ENCODE data around the gene NDUFC2.

DNA sequence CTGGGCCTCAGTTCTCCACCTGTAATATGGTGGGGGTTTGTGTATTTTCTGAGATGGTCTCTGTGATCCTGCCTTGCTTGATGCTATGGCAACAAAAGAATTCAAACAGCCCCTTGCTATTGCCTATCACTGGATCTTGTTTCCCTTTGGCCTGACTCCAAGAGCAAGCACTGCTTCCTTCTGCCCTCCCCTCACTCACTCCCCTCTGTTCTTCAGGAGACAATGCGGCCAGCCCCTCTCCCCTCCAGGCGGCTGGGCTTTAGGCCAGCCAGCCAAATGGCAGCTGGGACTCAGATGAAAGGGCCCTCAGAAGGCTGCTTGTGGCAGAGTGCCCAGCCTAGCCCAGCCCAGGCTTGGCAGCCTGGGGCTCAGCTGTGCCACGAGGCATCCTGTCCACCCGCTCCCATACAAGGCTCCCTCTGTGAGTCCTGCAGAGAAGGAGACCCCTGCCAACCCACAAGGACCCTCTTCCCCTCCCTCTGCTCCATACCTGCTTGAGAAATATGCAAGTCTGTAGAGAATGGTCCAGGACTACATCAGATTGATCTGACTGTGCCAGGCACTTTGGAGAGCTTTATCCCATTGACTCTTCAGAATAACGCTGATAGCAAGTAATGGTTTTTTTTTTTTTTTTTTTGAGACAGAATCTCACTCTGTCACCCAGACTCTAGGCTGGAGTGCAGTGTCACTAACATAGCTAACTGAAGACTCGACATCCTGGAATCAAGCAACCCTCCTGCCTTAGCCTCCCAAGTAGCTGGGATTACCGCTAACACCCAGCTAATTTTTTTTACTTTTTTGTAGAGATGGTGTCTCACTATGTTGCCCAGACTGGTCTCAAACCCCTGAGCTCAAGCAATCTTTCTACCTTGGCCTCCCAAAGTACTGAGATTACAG is 49.0 kb downstream of the NDUFC2 start:
- TF ChIP-seq, protein P1, sequence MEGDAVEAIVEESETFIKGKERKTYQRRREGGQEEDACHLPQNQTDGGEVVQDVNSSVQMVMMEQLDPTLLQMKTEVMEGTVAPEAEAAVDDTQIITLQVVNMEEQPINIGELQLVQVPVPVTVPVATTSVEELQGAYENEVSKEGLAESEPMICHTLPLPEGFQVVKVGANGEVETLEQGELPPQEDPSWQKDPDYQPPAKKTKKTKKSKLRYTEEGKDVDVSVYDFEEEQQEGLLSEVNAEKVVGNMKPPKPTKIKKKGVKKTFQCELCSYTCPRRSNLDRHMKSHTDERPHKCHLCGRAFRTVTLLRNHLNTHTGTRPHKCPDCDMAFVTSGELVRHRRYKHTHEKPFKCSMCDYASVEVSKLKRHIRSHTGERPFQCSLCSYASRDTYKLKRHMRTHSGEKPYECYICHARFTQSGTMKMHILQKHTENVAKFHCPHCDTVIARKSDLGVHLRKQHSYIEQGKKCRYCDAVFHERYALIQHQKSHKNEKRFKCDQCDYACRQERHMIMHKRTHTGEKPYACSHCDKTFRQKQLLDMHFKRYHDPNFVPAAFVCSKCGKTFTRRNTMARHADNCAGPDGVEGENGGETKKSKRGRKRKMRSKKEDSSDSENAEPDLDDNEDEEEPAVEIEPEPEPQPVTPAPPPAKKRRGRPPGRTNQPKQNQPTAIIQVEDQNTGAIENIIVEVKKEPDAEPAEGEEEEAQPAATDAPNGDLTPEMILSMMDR (IDR thresholded peaks at IDR 0.05), result no peak
- no peak for TF ChIP-seq POLR2A (IDR thresholded peaks at IDR 0.05)
- no peak for TF ChIP-seq EP300 (IDR thresholded peaks at IDR 0.05)
- TF ChIP-seq POLR2AphosphoS5 (IDR thresholded peaks at IDR 0.05), result no peak

Measured in upper lobe of left lung (tissue), 4 donors.